HG03575 (cell line): ENCODE results near the gene SLAMF9.

Experiments used
- ATAC-seq: cut with Tn5 transposase; IDR thresholded peaks from one replicate; pipeline ENCODE4 v1.9.1; 2021; ENCODE audit not compliant: unreplicated experiment, insufficient number of reproducible peaks, low FRiP score; ENCODE audit errors: extremely low read depth

The SLAMF9 gene

DNA sequence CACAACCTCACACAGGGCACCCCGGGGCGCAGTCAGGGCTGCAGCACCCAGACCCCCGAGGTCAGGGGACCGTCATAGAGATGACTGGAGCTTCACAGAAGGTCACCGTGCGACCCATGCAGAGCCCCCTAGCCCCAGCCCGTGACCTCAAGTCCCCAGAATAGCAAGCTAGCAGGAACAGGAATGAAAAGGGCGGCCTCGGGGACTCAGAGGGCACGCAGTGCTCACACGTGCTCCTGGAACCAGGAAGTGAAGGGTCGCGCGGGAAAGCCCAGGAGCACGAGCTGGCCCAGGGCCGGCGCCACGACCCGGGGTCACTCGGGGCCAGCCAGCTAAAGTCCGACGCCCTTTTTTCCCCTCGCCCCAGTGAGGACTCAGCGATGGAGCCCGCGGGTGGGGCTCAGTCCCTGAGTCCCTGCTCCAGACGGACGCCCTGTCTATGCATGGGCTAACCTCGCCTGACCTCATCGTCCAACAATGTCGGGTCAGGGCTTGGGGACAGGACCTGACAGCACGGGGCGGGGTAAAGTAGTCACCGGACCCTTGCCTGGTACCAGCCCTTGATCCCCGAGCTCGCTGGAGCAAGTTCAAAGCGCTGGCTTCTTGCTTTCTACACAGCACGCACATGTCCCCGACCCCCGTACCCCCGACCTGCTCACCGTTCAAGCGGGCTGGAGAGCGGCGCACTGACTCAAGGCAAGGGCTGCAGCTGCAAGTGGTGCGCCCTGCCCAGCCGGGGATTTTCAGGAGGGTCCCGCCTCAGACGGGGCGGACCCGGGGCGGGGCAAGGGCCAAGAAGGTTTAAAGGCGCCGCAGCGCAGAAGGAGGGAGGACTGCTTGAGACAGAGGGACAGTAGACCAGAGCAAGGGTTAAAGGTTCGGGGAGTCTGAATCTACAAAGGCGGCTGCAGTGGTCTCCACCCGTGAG lies 29.0 kb downstream of the SLAMF9 start, which contains the start of gene TAGLN2:
TSS of gene TAGLN2 (minus strand) at position 717 of the 928 bp plus-strand sequence. CDS start 4,998 bp downstream, outside the sequence.
- peak; percentile 27 for ATAC-seq

DNA sequence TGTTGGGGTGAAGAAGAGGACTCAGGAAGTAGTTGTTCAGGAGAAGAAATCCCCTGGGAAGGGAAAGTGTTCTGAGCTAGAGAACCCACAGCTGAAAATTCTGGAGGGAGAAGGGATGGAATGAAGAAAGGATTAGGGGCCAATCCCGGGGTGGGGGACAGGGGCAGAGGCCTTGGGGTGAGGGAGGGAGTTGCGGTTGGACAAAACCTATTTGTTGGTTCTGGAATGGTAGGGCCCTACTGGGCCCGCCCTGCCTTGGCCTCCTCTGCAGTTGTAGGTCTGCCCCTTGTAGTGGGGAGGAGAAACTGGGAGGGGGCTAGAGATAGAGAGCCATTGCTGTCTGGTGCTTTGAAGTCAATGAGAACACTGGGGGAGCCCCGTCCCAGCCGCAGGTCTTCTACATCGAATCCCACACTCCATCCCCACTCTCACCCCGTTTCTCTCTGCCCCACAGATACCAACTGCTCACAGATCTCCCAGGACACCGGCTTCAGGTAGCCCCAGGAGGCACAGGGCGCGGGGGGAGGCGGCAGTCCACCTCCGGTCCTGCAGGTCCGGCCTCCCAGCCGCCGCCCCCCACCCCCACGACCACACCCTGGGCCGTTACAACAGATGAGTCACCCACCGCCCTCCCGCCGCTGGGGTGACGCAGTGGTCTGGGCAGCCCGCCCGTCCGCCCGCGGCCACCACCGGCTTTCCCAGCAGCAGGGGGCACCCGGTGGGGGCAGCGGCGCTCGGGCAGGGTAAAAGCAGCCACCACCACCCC lies 29.8 kb downstream of the SLAMF9 start:
- no peak for ATAC-seq

DNA sequence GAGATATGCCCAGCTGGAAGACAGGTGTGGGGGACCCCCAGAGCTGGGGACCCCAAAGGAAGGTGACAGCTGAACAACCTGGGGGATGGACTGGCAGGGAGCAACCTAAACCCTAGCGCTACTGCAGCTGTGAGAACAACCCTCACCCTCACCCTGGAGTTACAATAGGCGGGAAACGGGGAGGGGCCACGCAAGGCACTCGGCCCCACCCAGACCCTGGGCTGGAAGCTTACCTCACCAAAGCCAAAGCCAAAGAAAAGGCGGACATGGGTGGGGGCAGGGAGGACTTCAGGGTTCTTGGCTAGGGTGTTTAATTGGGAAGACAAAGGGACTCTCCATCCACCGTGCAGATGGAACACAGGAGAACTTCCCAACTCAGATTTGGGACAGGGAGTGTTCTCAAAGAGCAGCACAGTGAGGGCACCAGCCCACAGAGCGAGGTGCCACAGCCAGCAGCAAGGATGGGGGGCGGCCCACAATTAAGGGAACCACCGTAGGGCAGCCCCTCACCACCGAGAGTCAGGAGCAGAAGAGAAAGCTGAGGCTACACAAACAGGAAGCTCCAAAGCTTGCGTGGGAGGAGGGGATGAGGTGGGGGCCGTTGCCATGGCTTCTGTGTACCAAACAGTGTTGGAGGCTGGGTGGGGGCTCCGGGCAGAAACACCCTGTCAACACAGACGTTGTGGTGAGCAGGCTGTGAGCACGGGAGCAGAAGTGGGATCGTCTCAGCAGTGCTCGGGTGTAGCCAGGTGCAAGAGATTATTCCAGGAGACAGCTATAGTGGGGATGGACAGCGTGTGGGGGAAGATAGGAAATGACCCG lies 30.6 kb downstream of the SLAMF9 start:
- no peak for ATAC-seq

GRCh38 chr1:159922511-159923202 lies 31.4 kb downstream of the SLAMF9 start:
- ATAC-seq = no peak

DNA sequence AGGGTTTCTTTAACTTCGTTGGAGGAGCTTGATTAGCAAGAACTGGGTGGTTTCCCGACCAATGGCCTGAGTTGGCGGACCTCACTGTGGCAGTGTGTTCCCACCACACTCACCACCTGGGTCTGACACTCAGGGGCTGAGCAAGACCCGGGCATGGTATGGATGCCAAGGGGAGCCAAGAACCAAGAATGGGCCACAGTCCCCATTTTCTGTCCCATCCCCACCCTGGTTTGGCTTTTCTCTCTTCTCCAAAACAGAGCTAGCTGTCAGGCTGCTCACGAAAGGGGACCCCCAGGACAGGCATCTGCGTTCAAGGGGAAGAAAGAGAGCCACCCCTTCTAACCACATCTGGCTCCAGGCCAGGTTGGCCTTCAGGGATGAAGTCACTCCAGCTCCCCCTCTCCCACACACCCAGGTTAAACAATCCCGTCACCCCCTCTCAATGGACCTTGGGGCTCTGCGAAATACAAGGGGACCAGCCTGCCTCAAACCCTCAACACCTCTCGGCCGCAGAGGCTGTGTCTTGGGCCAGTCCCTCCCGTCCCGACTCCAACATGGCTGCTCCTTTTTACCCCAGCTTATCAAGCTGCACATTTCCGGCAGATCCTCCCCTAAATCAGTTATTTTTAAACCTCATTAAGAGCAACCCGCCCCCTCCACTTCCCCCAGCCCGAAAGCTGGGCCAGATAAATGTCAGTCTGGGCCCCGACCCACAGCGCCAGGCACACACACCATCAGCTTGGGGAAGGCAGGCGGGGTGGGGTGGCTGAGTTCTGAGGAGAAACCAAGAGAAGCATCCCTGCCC lies 32.1 kb downstream of the SLAMF9 start:
- no peak for ATAC-seq

- ATAC-seq = peak; percentile 37
These were observed 32.8 kb downstream of the SLAMF9 start for GRCh38 chr1:159921251-159921650.

DNA sequence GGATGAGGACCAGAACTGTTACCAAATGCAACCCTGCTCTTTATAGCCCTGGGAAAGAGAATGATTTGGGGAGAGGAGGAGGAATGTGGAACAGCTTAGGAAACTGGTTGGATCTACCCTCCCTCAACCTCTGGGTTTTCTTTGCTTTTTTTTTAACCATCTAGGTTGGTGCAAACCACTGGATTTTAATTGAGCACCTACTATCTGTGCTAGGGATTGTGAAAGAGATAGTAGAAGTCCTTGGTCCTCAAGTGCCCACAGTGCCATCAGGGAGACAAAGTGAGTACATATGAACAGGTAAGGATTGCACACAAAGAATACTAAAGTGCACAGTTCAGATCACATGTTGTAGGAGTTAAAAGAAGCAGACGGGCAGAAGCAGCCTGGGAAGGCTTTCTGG lies 33.4 kb downstream of the SLAMF9 start:
- ATAC-seq = no peak

DNA sequence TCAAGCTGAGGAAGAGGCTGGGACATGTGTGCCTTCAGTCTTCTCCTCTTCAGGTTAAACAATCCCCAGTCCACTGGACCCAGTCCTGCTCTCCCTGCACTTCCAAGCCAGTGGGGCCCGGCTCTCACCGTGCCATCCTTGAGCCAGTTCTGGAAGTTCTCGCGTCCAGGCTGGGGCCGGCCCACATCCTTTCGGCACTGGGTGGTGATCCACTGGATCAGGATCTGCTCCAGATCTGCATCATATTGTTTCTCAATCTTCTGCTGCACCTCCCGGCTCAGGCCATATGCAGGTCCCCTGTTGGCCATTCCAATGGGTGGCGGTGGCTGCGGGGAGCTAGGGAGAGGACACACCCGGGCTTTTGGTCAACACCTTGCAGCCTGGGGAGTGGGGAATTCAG lies 33.8 kb downstream of the SLAMF9 start:
- ATAC-seq = no peak

DNA sequence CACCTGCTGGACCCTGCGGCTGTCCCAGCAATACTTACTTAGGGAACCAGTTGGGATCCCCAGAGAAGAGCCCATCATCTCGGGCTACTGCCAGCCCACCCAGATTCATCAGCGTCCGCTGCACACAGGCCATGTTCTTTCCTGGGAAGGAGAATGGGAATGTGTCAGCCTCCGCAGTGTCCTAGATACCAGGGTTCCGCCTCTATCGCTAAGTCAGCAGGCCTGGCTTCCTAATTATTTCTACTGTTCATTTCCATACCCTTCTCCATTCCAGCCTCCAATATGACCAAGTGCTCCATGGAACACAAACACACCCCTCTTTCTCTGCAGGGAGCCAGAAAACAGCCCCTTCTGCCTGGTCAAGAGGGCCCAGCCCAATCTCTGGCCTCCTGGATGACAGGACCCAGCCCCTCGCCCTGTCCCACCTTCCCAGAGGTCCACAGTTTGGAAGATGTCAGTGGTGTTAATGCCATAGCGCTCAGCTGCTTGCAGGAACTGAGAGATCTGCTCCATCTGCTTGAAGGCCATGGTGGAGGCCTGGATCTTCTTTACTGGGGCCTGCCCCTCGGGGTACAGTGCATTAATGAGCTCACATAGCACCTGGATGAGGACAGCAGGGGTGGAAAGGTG lies 34.7 kb downstream of the SLAMF9 start:
- ATAC-seq = no peak

GRCh38 chr1:159918352-159919200 lies 35.5 kb downstream of the SLAMF9 start:
- ATAC-seq = no peak

- no peak for ATAC-seq
These were observed 36.3 kb downstream of the SLAMF9 start for GRCh38 chr1:159917533-159918351.

DNA sequence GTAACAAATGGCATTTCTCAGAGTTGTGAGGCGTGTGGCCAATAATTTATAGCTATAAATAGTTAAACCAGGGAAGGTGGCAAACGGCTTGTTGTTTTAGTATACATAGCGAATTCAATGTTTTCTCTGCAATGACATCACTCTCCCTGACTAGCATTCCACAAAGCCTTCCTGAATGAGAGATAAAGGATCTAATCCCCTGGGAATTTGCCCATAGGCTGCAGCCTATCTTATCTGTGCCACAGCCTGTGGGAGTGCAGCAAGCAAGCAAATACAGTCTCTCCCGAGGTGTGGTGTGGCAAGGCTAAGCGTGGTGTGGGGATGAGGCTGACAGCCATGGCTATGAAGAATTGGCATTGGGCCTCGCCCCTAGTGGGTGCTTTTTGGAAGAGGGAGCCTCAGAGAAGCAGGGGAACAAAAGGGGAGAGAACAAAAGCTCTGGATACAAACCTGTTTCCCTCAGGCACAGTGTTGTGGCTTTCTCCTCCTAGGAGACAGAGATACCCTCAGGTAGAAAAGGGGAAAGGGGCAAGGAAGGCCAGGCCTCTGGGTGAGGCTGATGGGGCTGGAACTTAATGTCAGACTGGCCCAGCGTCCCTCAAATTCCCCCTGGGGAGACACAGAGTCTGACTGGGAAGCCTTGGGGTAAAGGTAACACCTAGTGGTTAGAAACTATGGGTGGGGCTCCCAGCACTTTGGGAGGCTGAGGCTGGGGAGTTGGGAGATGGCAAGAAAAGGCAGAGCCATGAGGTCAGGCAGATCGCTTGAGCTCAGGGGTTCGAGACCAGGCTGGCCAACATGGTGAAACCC lies 37.6 kb downstream of the SLAMF9 start:
- ATAC-seq = no peak

GRCh38 chr1:159915571-159916241 lies 38.3 kb downstream of the SLAMF9 start:
- ATAC-seq = no peak

- ATAC-seq = no peak
These were observed 39.6 kb downstream of the SLAMF9 start for GRCh38 chr1:159914252-159915018.
